CD4-positive, alpha-beta memory T cell (primary cell): ENCODE results near the gene ATP13A1. TPM values are rescaled to one million over a fixed set of nuclear protein-coding genes. Genes with fewer than 3 reads are reported as not detected.
"Not testable (repeated sequence)": the region's sequence is repeated elsewhere in the genome, so short reads cannot be mapped to it uniquely, and the experiment has no call there.

ENCODE experiments used
- CTCF ChIA-PET: fragments of 350-600 bp; sonication (Branson Sonifier 250); formaldehyde crosslinking; loops from one replicate; lab custom pipeline; 2021; ENCODE audit warnings: inconsistent platforms; ENCODE audit not compliant: partially characterized antibody; lab: Charles Lee
- POLR2A ChIA-PET: fragments of 350-600 bp; sonication (Branson Sonifier 250); formaldehyde crosslinking; loops from one replicate; lab custom pipeline; 2021; ENCODE audit not compliant: partially characterized antibody; lab: Charles Lee
- DNase-seq, 5 donors: peaks; one replicate each; pipeline versions ENCODE4 v3.0.0 to v3.0.0-alpha.2; 2020 to 2022; ENCODE audit warnings: mixed read lengths in 1 of 5
- H3K27ac ChIP-seq: one replicate; pipeline ENCODE4 v1.7.0; 2013; ENCODE audit warnings: low read depth, low read length
- H3K27me3 ChIP-seq: 2 replicates; pipeline ENCODE4 v1.7.0; 2013; ENCODE audit warnings: mild to moderate bottlenecking, low read length, moderate library complexity; ENCODE audit not compliant: insufficient read depth
- H3K36me3 ChIP-seq: 2 replicates; pipeline ENCODE4 v1.7.0; 2013; ENCODE audit warnings: mild to moderate bottlenecking, low read length, moderate library complexity; ENCODE audit not compliant: insufficient read depth
- H3K4me1 ChIP-seq: 2 replicates; pipeline ENCODE4 v1.7.0; 2013; ENCODE audit warnings: mild to moderate bottlenecking, low read length, moderate library complexity; ENCODE audit not compliant: insufficient read depth
- H3K4me3 ChIP-seq, 2 donors: one replicate each; pipeline ENCODE4 v1.7.0; 2013; ENCODE audit warnings: low read length in 2 of 2, mild to moderate bottlenecking in 1 of 2
- H3K9me3 ChIP-seq, 2 donors: one replicate each; pipeline ENCODE4 v1.7.0; 2013; ENCODE audit warnings: low read length in 2 of 2, control low read depth in 1 of 2; ENCODE audit not compliant: control insufficient read depth in 1 of 2
- H3K27ac Mint-ChIP-seq, 7 donors: one replicate each; pipeline ENCODE4 v1.8.0; 2020 to 2021; ENCODE audit warnings: mixed read lengths in 7 of 7, mild to moderate bottlenecking in 6 of 7, inconsistent platforms in 3 of 7, moderate library complexity in 3 of 7
- H3K27me3 Mint-ChIP-seq, 2 donors: one replicate each; pipeline ENCODE4 v1.8.0; 2020 to 2021; ENCODE audit warnings: mixed read lengths in 2 of 2
- H3K36me3 Mint-ChIP-seq, 2 donors: one replicate each; pipeline ENCODE4 v1.8.0; 2020 to 2021; ENCODE audit warnings: mixed read lengths in 2 of 2, inconsistent platforms in 1 of 2, mild to moderate bottlenecking in 1 of 2
- H3K4me1 Mint-ChIP-seq, 4 donors: one replicate each; pipeline ENCODE4 v1.8.0; 2020 to 2021; ENCODE audit warnings: mixed read lengths in 4 of 4, mild to moderate bottlenecking in 1 of 4
- H3K4me3 Mint-ChIP-seq, 8 donors: one replicate each; pipeline ENCODE4 v1.8.0; 2020 to 2021; ENCODE audit warnings: mixed read lengths in 8 of 8, mild to moderate bottlenecking in 7 of 8, moderate library complexity in 6 of 8, inconsistent platforms in 3 of 8
- H3K9me3 Mint-ChIP-seq, 8 donors: one replicate each; pipeline ENCODE4 v1.8.0; 2020 to 2021; ENCODE audit warnings: mixed read lengths in 8 of 8, mild to moderate bottlenecking in 5 of 8, inconsistent platforms in 3 of 8, moderate library complexity in 1 of 8
- intact Hi-C: fragments of 100-400 bp; cut with micrococcal nuclease; formaldehyde crosslinking; loops from one replicate; pipeline ENCODE4 v1.15.1; 2023
- polyA plus RNA-seq, 2 donors: library from polyadenylated mRNA; unstranded; fragments of 300-500 nt; fragmentation: Illumina TruSeq; gene quantifications; one replicate each; pipeline ENCODE4 v1.2.3, GENCODE V29; 2021
- total RNA-seq, 2 experiments: library from RNA; stranded (reverse); gene quantifications; one replicate each; pipeline ENCODE4 v1.2.3, GENCODE V29; 2021

Gene ATP13A1
- total and polyA plus RNA-seq, 4 experiments from 2014 or later = 21.3 to 139 (median 95.9) TPM

- not testable (repeated sequence) for H3K27ac ChIP-seq, H3K27me3 Mint-ChIP-seq, H3K9me3 Mint-ChIP-seq, H3K9me3 ChIP-seq, H3K27me3 ChIP-seq, H3K4me3 ChIP-seq, DNase-seq
- ChIA-PET CTCF (interaction anchor here (0.9 kb wide), 1 partner anchor 107 kb away, joined by 3 read pairs; no protein-coding TSS in a partner anchor), POLR2A (interaction anchor here (0.8 to 8.2 kb wide), 4 partner anchors 21 to 156 kb away, joined by 3 to 135 read pairs (median 3); partner anchors contain the start of genes LPAR2, ZNF14 and ZNF506)
- Histone ChIP-seq H3K4me1 (peaks cover 56% of the 10 kb centered on the region), H3K36me3 (peaks cover 13% of the 10 kb centered on the region)
- peaks cover 13 to 39% of the 10 kb centered on the region in 2 donors for H3K36me3 Mint-ChIP-seq
- H3K4me1 Mint-ChIP-seq = peaks cover 25 to 64% (median 40%) of the 10 kb centered on the region in 4 donors
- H3K27ac Mint-ChIP-seq = peak overlapping the region in 4 of 7 donors; percentile 19 to 95 (median 58)
- H3K4me3 Mint-ChIP-seq = peak overlapping the region in 4 of 8 donors; percentile 34 to 57 (median 40)
- intact Hi-C loops = loop anchor here (10.0 kb wide), 1 partner anchor 261 kb away; the partner anchor contains the start of gene GATAD2A
Measured at GRCh38 chr19:19665420-19665948, 2.0 kb upstream of the ATP13A1 start.

- Histone ChIP-seq H3K27me3 (no peaks in the 10 kb centered on the region), H3K36me3 (peaks cover 24% of the 10 kb centered on the region), H3K4me1 (peaks cover 56% of the 10 kb centered on the region), H3K9me3 (no peaks in the 10 kb centered on the region), H3K4me3 (peak overlapping the region; percentile 78 to 89), H3K27ac (peak overlapping the region; percentile 89)
- Mint-ChIP-seq H3K27me3 (no peaks in the 10 kb centered on the region), H3K36me3 (peaks cover 14 to 40% of the 10 kb centered on the region in 2 donors), H3K4me1 (peaks cover 25 to 51% (median 35%) of the 10 kb centered on the region in 4 donors), H3K4me3 (peak overlapping the region; percentile 89 to 96 (median 92)), H3K9me3 (peaks cover 0 to 5% (median 0%) of the 10 kb centered on the region in 8 donors), H3K27ac (peak overlapping the region; percentile 91 to 99 (median 95))
- CTCF ChIA-PET = interaction anchor here (1.4 to 4.2 kb wide), 4 partner anchors 14 to 131 kb away, joined by 3 to 12 read pairs (median 7); partner anchors contain the start of gene GMIP
- no peak for DNase-seq
- POLR2A ChIA-PET = interaction anchor here (0.6 to 8.2 kb wide), 29 partner anchors 12 to 389 kb away, joined by 3 to 135 read pairs (median 6); partner anchors contain the start of genes GMIP, LPAR2, NDUFA13 and PBX4
- intact Hi-C loops = loop anchor here (1.0 to 10.0 kb wide), 8 partner anchors 20 to 470 kb away; partner anchors contain the start of genes BORCS8, GATAD2A, GMIP and LPAR2
Measured at GRCh38 chr19:19662871-19663255, 613 bp downstream of the ATP13A1 start.

- H3K4me1 ChIP-seq = peaks cover 50% of the 10 kb centered on the region
- no peaks in the 10 kb centered on the region for H3K9me3 ChIP-seq
- H3K27ac ChIP-seq = peak overlapping the region; percentile 89
- no peak for DNase-seq
- intact Hi-C loops = loop anchor here (2.0 to 10.0 kb wide), 5 partner anchors 20 to 470 kb away; partner anchors contain the start of genes BORCS8, GATAD2A, GMIP and PBX4
- CTCF ChIA-PET = interaction anchor here (1.0 to 4.2 kb wide), 7 partner anchors 12 to 130 kb away, joined by 3 to 12 read pairs (median 4); partner anchors contain the start of gene GMIP
- Mint-ChIP-seq H3K4me3 (peak overlapping the region; percentile 89 to 96 (median 92)), H3K27ac (peak overlapping the region; percentile 91 to 99 (median 95)), H3K9me3 (peaks cover 0 to 5% (median 0%) of the 10 kb centered on the region in 8 donors), H3K27me3 (no peaks in the 10 kb centered on the region), H3K4me1 (peaks cover 25 to 46% (median 33%) of the 10 kb centered on the region in 4 donors), H3K36me3 (peaks cover 18 to 44% of the 10 kb centered on the region in 2 donors)
- peak overlapping the region; percentile 78 to 89 for H3K4me3 ChIP-seq
- POLR2A ChIA-PET = interaction anchor here (0.9 to 8.2 kb wide), 24 partner anchors 11 to 239 kb away, joined by 3 to 135 read pairs (median 10); partner anchors contain the start of genes GMIP, LPAR2, NDUFA13 and PBX4
- H3K27me3 ChIP-seq = no peaks in the 10 kb centered on the region
- H3K36me3 ChIP-seq = peaks cover 29% of the 10 kb centered on the region
Measured at GRCh38 chr19:19662344-19662743, 1.1 kb downstream of the ATP13A1 start.

- Histone ChIP-seq H3K4me1 (peaks cover 45% of the 10 kb centered on the region), H3K4me3 (peak overlapping the region; percentile 78 to 89), H3K9me3 (no peaks in the 10 kb centered on the region), H3K36me3 (peaks cover 35% of the 10 kb centered on the region), H3K27ac (peak overlapping the region; percentile 89), H3K27me3 (no peaks in the 10 kb centered on the region)
- ChIA-PET POLR2A (interaction anchor here (0.9 to 5.7 kb wide), 16 partner anchors 9 to 239 kb away, joined by 3 to 42 read pairs (median 14); partner anchors contain the start of genes GMIP, LPAR2, NDUFA13 and TSSK6), CTCF (interaction anchor here (1.0 to 4.2 kb wide), 7 partner anchors 11 to 130 kb away, joined by 3 to 12 read pairs (median 4); partner anchors contain the start of gene GMIP)
- peaks cover 21 to 49% of the 10 kb centered on the region in 2 donors for H3K36me3 Mint-ChIP-seq
- DNase-seq = peak; percentile 54 to 77 (median 67)
- H3K9me3 Mint-ChIP-seq = peaks cover 0 to 3% (median 0%) of the 10 kb centered on the region in 8 donors
- H3K4me3 Mint-ChIP-seq = peak overlapping the region; percentile 89 to 96 (median 92)
- H3K4me1 Mint-ChIP-seq = peaks cover 23 to 42% (median 30%) of the 10 kb centered on the region in 4 donors
- peak overlapping the region; percentile 91 to 99 (median 95) for H3K27ac Mint-ChIP-seq
- H3K27me3 Mint-ChIP-seq = no peaks in the 10 kb centered on the region
- intact Hi-C loops = loop anchor here (2.0 to 10.0 kb wide), 5 partner anchors 19 to 469 kb away; partner anchors contain the start of genes BORCS8, GATAD2A, GMIP and PBX4
Measured at GRCh38 chr19:19661675-19662251, 1.7 kb downstream of the ATP13A1 start.

GRCh38 chr19:19661141-19661674 is 2.3 kb downstream of the ATP13A1 start:
- Histone ChIP-seq H3K4me3 (peak overlapping the region in 1 of 2 donors; percentile 78), H3K27me3 (no peaks in the 10 kb centered on the region), H3K4me1 (peaks cover 42% of the 10 kb centered on the region), H3K9me3 (no peaks in the 10 kb centered on the region), H3K36me3 (peaks cover 41% of the 10 kb centered on the region), H3K27ac (peak overlapping the region; percentile 89)
- H3K4me1 Mint-ChIP-seq = peaks cover 23 to 39% (median 28%) of the 10 kb centered on the region in 4 donors
- H3K36me3 Mint-ChIP-seq = peaks cover 26 to 53% of the 10 kb centered on the region in 2 donors
- H3K27ac Mint-ChIP-seq = peak overlapping the region; percentile 91 to 99 (median 95)
- CTCF ChIA-PET = interaction anchor here (1.0 to 4.2 kb wide), 5 partner anchors 10 to 129 kb away, joined by 3 to 12 read pairs (median 4); partner anchors contain the start of gene GMIP
- H3K9me3 Mint-ChIP-seq = no peaks in the 10 kb centered on the region
- peak overlapping the region; percentile 89 to 96 (median 92) for H3K4me3 Mint-ChIP-seq
- no peaks in the 10 kb centered on the region for H3K27me3 Mint-ChIP-seq
- DNase-seq = no peak
- POLR2A ChIA-PET = interaction anchor here (0.9 to 5.7 kb wide), 13 partner anchors 8 to 240 kb away, joined by 3 to 42 read pairs (median 13); partner anchors contain the start of genes GMIP, ZNF101, ZNF253 and ZNF506
- intact Hi-C loops = loop anchor here (5.0 to 10.0 kb wide), 2 partner anchors 44 to 256 kb away; partner anchors contain the start of genes GATAD2A and PBX4

- peak overlapping the region in 3 of 7 donors; percentile 35 to 56 (median 41) for H3K27ac Mint-ChIP-seq
- no peak overlapping the region for H3K4me3 Mint-ChIP-seq
- no peaks in the 10 kb centered on the region for H3K27me3 ChIP-seq
- no peaks in the 10 kb centered on the region for H3K9me3 ChIP-seq
- no peaks in the 10 kb centered on the region for H3K27me3 Mint-ChIP-seq
- intact Hi-C loops = loop anchor here (5.0 to 10.0 kb wide), 2 partner anchors 42 to 255 kb away; partner anchors contain the start of genes GATAD2A and PBX4
- peak in 1 of 5 donors; percentile 19 for DNase-seq
- H3K36me3 Mint-ChIP-seq = peaks cover 33 to 65% of the 10 kb centered on the region in 2 donors
- H3K9me3 Mint-ChIP-seq = no peaks in the 10 kb centered on the region
- POLR2A ChIA-PET = interaction anchor here (1.0 to 5.7 kb wide), 7 partner anchors 8 to 207 kb away, joined by 3 to 42 read pairs (median 15); partner anchors contain the start of genes GMIP, ZNF101, ZNF253 and ZNF506
- H3K27ac ChIP-seq = no peak overlapping the region
- CTCF ChIA-PET = interaction anchor here (1.3 to 4.2 kb wide), 2 partner anchors 16 to 106 kb away, joined by 4 to 12 read pairs; partner anchors contain the start of gene GMIP
- peaks cover 32% of the 10 kb centered on the region for H3K4me1 ChIP-seq
- H3K4me3 ChIP-seq = no peak overlapping the region
- H3K36me3 ChIP-seq = peaks cover 55% of the 10 kb centered on the region
- H3K4me1 Mint-ChIP-seq = peaks cover 23 to 39% (median 28%) of the 10 kb centered on the region in 4 donors
Measured at GRCh38 chr19:19659646-19660245, 3.7 kb downstream of the ATP13A1 start.
